Activated CD4-positive, alpha-beta memory T cell treated with anti-CD3 and anti-CD28 coated beads, Interleukin-2, amount 10 ng/mL, durations not matched to agents 7 days and 5 days (primary cell): ENCODE data around the gene TASP1. TPM values are rescaled to one million over a fixed set of nuclear protein-coding genes. Genes with fewer than 3 reads are reported as not detected.

Experiments used
- CTCF ChIA-PET: fragments of 350-600 bp; sonication (Branson Sonifier 250); formaldehyde crosslinking; loops from one replicate; lab custom pipeline; 2021; ENCODE audit warnings: antibody characterized with exemption, inconsistent platforms; lab: Charles Lee
- POLR2A ChIA-PET: fragments of 350-600 bp; sonication (Branson Sonifier 250); formaldehyde crosslinking; loops from one replicate; lab custom pipeline; 2021; ENCODE audit warnings: antibody characterized with exemption; lab: Charles Lee
- DNase-seq: peaks from one replicate; pipeline ENCODE4 v3.0.0-alpha.2; 2020
- H3K27ac Mint-ChIP-seq: one replicate; pipeline ENCODE4 v1.8.0; 2021; ENCODE audit warnings: mild to moderate bottlenecking, mixed read lengths
- H3K27me3 Mint-ChIP-seq: one replicate; pipeline ENCODE4 v1.8.0; 2021; ENCODE audit warnings: mixed read lengths
- H3K36me3 Mint-ChIP-seq: one replicate; pipeline ENCODE4 v1.8.0; 2021; ENCODE audit warnings: low read depth, mixed read lengths
- H3K4me1 Mint-ChIP-seq: one replicate; pipeline ENCODE4 v1.8.0; 2021; ENCODE audit warnings: mixed read lengths
- H3K4me3 Mint-ChIP-seq: one replicate; pipeline ENCODE4 v1.8.0; 2021; ENCODE audit warnings: mild to moderate bottlenecking, mixed read lengths
- H3K9me3 Mint-ChIP-seq: one replicate; pipeline ENCODE4 v1.8.0; 2021; ENCODE audit warnings: mixed read lengths
- total RNA-seq, 2 experiments: library from RNA; stranded (reverse); gene quantifications; one replicate each; pipeline ENCODE4 v1.2.3, GENCODE V29; 2021

TASP1 gene
- total RNA-seq, 2 experiments from 2014 or later, result 8.6 to 9.8 TPM

DNA sequence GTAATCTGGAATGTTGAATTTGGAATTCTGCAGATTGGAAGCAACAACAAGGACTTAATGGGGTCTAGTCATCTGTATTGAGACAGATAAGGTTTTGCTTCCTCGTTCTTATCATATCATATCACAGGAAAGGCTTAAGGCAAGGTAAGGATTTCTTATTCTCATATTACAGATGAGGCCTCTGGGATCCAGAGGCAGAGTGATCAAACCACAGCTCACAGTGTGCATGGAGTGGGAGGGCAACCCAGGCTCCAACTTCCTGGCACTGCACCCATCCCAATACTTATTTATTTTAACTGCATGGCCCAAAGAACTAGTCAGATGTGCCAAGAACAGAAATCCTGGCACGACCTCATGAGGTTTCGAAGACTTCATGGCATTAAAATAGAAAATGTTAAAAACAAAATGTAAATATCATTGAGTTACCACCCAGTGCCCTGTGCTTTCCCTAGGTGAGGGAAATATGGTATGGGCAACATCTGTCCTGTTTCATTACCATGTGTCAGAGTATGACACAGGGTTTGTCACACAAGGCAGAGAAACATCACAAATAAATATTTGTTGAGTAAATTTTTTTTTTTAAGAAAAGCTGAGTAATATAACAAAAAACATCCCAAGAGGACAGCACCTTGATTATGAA lies 225.8 kb downstream of the TASP1 start:
- no peak for DNase-seq
- Mint-ChIP-seq H3K4me1 (no peaks in the 10 kb centered on the region), H3K27me3 (no peaks in the 10 kb centered on the region), H3K27ac (no peak overlapping the region), H3K4me3 (no peak overlapping the region), H3K9me3 (no peaks in the 10 kb centered on the region), H3K36me3 (peaks cover 4% of the 10 kb centered on the region)
- POLR2A ChIA-PET, result no interaction called here
- CTCF ChIA-PET, result no interaction called here

DNA sequence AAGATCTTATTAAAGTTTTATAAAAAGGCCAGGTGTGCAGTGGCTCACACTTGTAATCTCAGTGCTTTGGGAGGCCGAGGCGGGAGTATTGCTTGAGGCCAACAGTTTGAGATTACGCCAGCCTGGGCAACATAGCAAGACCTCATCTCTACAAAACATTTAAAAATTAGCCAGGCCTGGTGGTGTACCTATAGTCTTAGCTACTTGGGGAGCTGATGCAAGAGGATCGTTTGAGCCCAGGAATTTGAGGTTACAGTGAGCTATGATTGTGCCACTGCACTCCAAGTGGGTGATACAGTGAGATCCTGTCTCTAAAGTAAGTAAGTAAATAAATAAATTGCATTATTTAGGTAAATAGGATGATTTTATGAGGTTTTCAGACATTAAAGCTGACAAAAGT lies 234.4 kb downstream of the TASP1 start:
- ChIA-PET CTCF (no interaction called here), POLR2A (no interaction called here)
- Mint-ChIP-seq H3K27ac (no peak overlapping the region), H3K36me3 (no peaks in the 10 kb centered on the region), H3K4me3 (no peak overlapping the region), H3K9me3 (no peaks in the 10 kb centered on the region), H3K4me1 (no peaks in the 10 kb centered on the region), H3K27me3 (no peaks in the 10 kb centered on the region)
- DNase-seq, result no peak

DNA sequence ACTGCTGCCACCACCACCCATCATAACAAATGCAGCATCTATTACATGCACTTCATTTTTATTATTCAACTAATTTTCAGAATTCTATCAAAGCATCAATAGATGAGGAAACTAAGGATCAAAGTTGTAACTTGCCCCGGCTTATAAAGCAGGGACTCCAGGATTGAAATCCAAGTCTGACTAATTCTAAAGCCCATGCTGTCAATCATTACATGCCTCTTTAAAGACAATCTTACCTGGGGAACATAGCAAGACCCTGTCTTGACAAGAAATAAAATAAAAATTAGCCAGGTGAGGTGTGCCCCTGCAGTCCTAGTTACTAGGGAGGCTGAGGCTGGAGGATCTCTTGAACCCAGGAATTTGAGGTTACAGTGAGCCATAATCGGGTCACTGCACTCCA lies 235.3 kb downstream of the TASP1 start:
- Mint-ChIP-seq H3K4me1 (no peaks in the 10 kb centered on the region), H3K36me3 (no peaks in the 10 kb centered on the region), H3K4me3 (no peak overlapping the region), H3K27ac (no peak overlapping the region), H3K27me3 (no peaks in the 10 kb centered on the region), H3K9me3 (no peaks in the 10 kb centered on the region)
- DNase-seq, result no peak
- CTCF ChIA-PET, result no interaction called here
- POLR2A ChIA-PET, result interaction anchor here (0.5 kb wide), 1 partner anchor 37 kb away, joined by 3 read pairs; no protein-coding TSS in a partner anchor

DNA sequence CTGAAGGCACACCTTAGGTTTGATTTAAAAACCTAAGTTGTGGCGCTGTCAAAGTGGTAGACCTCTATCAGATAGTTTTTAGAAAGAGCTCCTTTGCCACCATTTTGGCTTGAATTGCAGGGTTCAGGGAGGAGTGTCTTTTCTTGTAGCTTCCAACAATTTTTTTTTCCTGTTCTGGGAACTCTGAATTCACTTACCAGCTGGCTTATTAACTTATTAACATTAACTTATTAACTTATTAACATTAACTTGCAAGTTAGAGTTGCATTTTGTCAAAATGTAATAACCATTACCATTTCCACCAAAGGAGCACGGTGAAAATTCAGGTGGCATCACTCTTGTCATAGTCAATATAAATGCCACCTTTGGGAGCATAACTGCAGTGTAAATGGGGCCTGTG lies 235.7 kb downstream of the TASP1 start:
- POLR2A ChIA-PET, result interaction anchor here (0.5 kb wide), 1 partner anchor 37 kb away, joined by 3 read pairs; no protein-coding TSS in a partner anchor
- Mint-ChIP-seq H3K9me3 (no peaks in the 10 kb centered on the region), H3K27ac (no peak overlapping the region), H3K4me1 (no peaks in the 10 kb centered on the region), H3K27me3 (no peaks in the 10 kb centered on the region), H3K36me3 (no peaks in the 10 kb centered on the region), H3K4me3 (no peak overlapping the region)
- CTCF ChIA-PET, result no interaction called here
- no peak for DNase-seq

DNA sequence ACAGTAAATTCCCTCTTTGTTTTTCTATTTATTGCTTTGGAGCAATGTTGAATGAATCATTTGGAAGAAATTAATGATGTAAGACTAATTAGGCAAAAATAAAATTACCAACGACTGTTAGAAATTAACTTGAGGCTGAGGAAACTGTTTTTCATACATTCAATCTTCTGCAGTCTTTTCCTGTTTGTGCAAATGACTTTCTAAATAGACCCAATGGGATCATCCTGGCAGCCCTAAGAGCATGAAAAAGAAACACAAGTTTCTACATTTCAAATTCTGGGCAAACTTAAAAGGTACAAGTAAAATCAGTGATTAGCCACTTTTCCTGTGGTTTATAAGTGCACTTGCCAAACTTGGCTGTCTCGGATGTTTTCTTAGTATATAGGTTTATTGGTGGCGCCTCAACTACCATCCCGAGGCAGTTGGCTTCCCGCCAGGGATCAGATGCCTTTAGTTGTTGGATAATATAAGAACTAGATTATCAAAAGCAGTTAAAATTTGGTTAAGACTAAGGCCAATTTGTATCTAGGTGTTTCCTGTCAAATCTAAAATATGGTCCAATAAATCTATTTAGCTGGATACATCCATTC lies 236.5 kb downstream of the TASP1 start:
- Mint-ChIP-seq H3K36me3 (no peaks in the 10 kb centered on the region), H3K4me1 (no peaks in the 10 kb centered on the region), H3K4me3 (no peak overlapping the region), H3K27me3 (no peaks in the 10 kb centered on the region), H3K9me3 (no peaks in the 10 kb centered on the region), H3K27ac (no peak overlapping the region)
- CTCF ChIA-PET, result no interaction called here
- DNase-seq, result no peak
- POLR2A ChIA-PET, result no interaction called here

DNA sequence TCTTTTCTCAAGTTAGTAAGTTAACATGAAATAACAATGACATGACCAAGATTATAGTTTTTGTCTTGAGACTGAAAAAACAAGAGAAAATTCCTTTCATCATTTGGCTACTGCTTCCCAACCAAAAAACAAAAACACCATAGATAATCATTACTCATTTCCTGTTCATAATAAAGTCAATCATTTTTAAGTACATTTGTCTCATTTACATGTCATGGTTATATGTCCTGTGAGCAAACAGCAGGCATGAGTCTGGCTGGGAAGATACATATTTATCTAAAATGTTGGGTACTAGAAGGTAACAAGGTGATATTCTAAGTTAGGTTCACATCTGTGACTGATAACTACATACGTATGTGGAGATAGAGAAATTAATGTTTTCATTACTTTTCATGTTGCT lies 237.1 kb downstream of the TASP1 start:
- Mint-ChIP-seq H3K4me1 (no peaks in the 10 kb centered on the region), H3K27me3 (no peaks in the 10 kb centered on the region), H3K27ac (no peak overlapping the region), H3K4me3 (no peak overlapping the region), H3K9me3 (no peaks in the 10 kb centered on the region), H3K36me3 (no peaks in the 10 kb centered on the region)
- ChIA-PET CTCF (no interaction called here), POLR2A (no interaction called here)
- no peak for DNase-seq

DNA sequence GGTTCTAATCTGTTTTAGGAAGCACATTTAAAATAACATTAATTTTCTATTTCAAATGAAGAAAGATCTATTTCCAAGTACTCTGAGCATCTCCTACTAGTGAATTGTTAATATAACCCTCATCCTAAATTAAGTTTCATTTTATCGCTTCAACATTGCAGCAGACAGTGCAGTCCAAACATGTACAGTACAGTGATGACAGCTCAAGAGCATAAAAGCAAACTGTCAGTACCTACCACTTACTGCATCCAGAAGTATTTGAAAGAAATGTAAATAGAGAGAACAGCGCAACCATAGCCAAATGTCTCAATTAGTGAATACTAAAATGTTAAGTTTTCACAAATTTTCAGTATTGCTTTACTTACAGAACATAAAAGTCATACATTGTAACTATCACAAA lies 238.3 kb downstream of the TASP1 start:
- no peaks in the 10 kb centered on the region for H3K27me3 Mint-ChIP-seq
- no peaks in the 10 kb centered on the region for H3K4me1 Mint-ChIP-seq
- no peak for DNase-seq
- H3K36me3 Mint-ChIP-seq, result no peaks in the 10 kb centered on the region
- CTCF ChIA-PET, result no interaction called here
- no peak overlapping the region for H3K27ac Mint-ChIP-seq
- no peak overlapping the region for H3K4me3 Mint-ChIP-seq
- POLR2A ChIA-PET, result no interaction called here
- H3K9me3 Mint-ChIP-seq, result no peaks in the 10 kb centered on the region

DNA sequence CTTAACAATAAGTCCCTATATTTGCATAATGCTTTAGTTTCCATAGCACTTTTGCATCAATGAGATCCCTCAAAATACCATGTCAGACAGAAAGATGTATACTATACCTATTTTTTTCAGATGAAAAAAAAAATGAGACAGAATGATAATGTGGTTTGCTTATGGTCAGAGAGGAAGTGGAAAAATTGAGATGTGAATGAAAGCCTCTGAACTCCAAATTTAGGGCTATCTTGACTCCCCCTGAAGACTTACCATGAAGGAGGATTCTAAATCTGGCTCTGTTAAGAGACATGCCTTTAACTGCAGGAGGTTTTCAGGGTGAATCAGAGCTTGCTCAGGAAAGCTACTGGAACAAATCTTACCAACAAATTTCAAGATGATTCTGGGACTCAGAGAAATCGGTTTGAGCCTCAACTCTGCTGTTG lies 241.4 kb downstream of the TASP1 start:
- CTCF ChIA-PET, result no interaction called here
- H3K27ac Mint-ChIP-seq, result no peak overlapping the region
- H3K27me3 Mint-ChIP-seq, result no peaks in the 10 kb centered on the region

DNA sequence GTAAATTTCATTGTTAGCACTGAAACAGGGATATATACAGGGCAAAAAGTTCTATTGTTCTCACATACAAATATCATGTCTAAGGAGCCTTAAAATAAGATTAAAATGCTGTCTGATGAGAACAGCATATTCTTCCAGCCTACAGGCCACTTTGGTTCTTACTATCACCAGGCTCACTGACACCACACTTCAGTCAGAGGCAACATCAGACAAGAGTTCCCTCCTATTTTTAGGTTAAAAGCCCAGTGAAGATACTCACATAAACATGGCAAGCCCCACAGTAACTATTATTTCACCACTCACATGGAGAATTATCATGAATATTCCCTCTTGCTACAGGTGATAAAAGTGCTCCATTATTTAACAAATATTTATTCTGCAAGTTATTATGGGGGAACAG lies 241.9 kb downstream of the TASP1 start:
- CTCF ChIA-PET, result no interaction called here
- H3K4me1 Mint-ChIP-seq, result no peaks in the 10 kb centered on the region
- H3K9me3 Mint-ChIP-seq, result no peaks in the 10 kb centered on the region
- H3K36me3 Mint-ChIP-seq, result no peaks in the 10 kb centered on the region
- H3K4me3 Mint-ChIP-seq, result no peak overlapping the region
- H3K27me3 Mint-ChIP-seq, result no peaks in the 10 kb centered on the region
- POLR2A ChIA-PET, result no interaction called here
- no peak overlapping the region for H3K27ac Mint-ChIP-seq
- DNase-seq, result no peak

More for the DNA sequence above, 241.4 kb downstream of the TASP1 start:
- Mint-ChIP-seq H3K36me3 (no peaks in the 10 kb centered on the region), H3K4me3 (no peak overlapping the region), H3K9me3 (no peaks in the 10 kb centered on the region), H3K4me1 (no peaks in the 10 kb centered on the region)
- POLR2A ChIA-PET, result no interaction called here
- DNase-seq, result no peak

DNA sequence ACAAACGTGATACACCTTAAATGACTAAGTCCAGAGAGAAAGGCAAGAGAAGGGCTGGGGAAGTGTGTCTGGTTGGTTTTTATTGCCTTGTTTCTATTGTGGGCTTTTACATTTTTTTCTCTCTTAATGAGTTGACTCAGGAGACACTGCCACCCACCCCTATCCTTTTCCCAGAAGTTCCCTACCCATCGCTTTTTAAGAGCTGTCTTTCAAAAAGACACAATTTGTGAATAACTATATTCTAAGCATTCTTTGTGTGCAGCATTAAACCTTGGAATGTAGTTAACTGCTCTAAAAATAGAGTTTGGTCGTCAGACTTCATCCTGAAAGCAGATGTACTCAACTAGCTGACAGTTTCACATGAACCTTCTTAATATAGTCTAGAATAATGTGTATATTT lies 242.7 kb downstream of the TASP1 start:
- Mint-ChIP-seq H3K9me3 (no peaks in the 10 kb centered on the region), H3K27ac (no peak overlapping the region), H3K27me3 (no peaks in the 10 kb centered on the region), H3K4me3 (no peak overlapping the region), H3K4me1 (no peaks in the 10 kb centered on the region), H3K36me3 (no peaks in the 10 kb centered on the region)
- POLR2A ChIA-PET, result no interaction called here
- CTCF ChIA-PET, result no interaction called here
- DNase-seq, result no peak

DNA sequence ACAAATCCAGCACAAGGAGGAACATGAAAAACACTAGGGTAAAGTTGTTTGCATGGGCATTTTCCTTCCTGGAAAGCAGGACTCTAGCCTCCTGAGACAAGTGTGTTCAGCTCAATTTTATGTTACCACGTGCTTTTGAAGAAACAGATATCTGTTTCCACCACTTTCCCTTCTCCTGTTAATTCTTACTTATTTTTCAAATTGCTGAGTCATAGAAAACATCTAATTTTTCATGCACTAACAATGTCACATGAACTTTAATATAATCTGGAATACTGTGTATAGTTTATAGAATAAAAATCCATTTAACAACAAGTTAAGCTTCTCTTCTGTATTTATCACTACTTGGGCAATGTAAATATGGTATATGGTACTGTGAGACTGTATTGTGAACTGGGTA lies 243.5 kb downstream of the TASP1 start:
- POLR2A ChIA-PET, result no interaction called here
- Mint-ChIP-seq H3K36me3 (no peaks in the 10 kb centered on the region), H3K27me3 (no peaks in the 10 kb centered on the region), H3K4me1 (no peaks in the 10 kb centered on the region), H3K4me3 (no peak overlapping the region), H3K27ac (no peak overlapping the region), H3K9me3 (no peaks in the 10 kb centered on the region)
- DNase-seq, result no peak
- CTCF ChIA-PET, result no interaction called here

DNA sequence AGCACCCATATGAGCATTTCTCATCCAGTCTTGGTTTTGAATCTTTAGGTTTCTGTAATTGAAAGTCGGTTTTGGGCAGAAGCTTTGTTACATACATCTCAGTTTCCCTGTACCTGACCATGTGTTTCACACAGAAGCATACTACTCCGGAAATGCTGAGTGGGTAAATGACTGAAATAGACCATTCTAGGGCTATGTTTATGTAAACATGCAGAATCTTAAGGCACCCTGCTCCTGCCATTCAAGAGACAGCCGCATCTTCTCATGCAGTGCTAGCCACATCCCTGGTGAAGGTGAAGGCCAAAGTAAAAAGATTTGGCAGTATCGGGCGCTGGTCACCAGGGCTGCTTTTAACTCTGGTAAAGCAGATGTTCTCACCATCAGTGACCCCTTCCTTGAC lies 246.3 kb downstream of the TASP1 start:
- POLR2A ChIA-PET, result no interaction called here
- H3K36me3 Mint-ChIP-seq, result peaks cover 8% of the 10 kb centered on the region
- no peaks in the 10 kb centered on the region for H3K27me3 Mint-ChIP-seq
- DNase-seq, result no peak
- no peaks in the 10 kb centered on the region for H3K4me1 Mint-ChIP-seq
- CTCF ChIA-PET, result interaction anchor here (0.6 kb wide), 1 partner anchor 260 kb away, joined by 3 read pairs; no protein-coding TSS in a partner anchor
- H3K27ac Mint-ChIP-seq, result no peak overlapping the region
- H3K9me3 Mint-ChIP-seq, result no peaks in the 10 kb centered on the region
- no peak overlapping the region for H3K4me3 Mint-ChIP-seq

DNA sequence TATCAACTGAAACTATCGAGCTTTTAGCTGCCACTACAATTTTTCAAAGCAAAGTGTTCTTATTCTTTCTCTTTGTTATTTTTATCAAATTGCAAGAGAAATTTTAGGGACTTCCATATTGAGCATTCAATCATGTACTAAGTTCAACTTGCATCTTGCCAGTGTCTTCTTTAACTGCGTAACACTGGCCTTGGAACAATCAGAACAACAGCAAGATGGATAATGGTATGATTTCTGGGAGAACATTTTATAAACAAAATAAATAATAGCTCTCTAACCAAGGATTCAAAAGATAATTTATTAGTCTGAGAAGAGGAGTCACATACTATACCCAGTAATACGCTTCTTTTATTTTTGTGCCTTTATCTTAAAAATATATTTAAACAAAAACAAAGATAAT lies 249.6 kb downstream of the TASP1 start:
- Mint-ChIP-seq H3K27ac (no peak overlapping the region), H3K36me3 (peaks cover 8% of the 10 kb centered on the region), H3K27me3 (no peaks in the 10 kb centered on the region), H3K4me1 (no peaks in the 10 kb centered on the region), H3K4me3 (no peak overlapping the region), H3K9me3 (peaks cover 3% of the 10 kb centered on the region)
- ChIA-PET CTCF (no interaction called here), POLR2A (no interaction called here)
- no peak for DNase-seq

DNA sequence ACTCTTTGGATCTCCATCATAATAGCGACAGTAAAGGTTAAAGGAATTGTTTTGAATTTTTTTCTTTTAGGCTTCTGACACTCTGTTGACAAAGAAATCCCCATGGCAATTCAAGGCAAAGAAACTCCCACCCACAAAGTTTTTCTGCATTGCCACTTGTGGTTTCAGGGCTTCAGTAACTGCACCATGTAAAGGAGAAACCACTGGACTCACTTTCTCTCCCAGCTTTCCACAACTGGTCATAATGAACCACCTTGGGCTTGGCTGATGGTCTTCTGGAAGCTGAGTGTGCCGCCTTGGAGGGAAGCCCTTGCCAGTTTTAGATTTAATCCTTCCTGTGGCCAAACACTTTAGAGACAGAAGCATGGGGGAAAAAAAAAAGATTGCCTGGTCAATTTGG lies 254.6 kb downstream of the TASP1 start:
- no peak for DNase-seq
- Mint-ChIP-seq H3K27ac (no peak overlapping the region), H3K4me1 (no peaks in the 10 kb centered on the region), H3K9me3 (peaks cover 11% of the 10 kb centered on the region), H3K27me3 (no peaks in the 10 kb centered on the region), H3K4me3 (no peak overlapping the region), H3K36me3 (peaks cover 8% of the 10 kb centered on the region)
- POLR2A ChIA-PET, result no interaction called here
- CTCF ChIA-PET, result no interaction called here
